ENCODE measurements around the gene ALPK3.

ALPK3 gene

GRCh38 chr15:84811151-84811550 lies 6.0 kb upstream of the ALPK3 start:
- H3K27ac ChIP-seq: no peak overlapping the region
- TF ChIP-seq ZFX (IDR thresholded peaks at IDR 0.05): no peak
- no peak for TF ChIP-seq CTCF (conservative IDR thresholded peaks at IDR 0.05)

GRCh38 chr15:84811828-84812227 lies 5.3 kb upstream of the ALPK3 start:
- TF ChIP-seq CTCF (conservative IDR thresholded peaks at IDR 0.05) (no peak), ZFX (IDR thresholded peaks at IDR 0.05) (no peak)
- no peak overlapping the region for H3K27ac ChIP-seq

GRCh38 chr15:84812842-84813241 lies 4.3 kb upstream of the ALPK3 start:
- H3K27ac ChIP-seq: no peak overlapping the region
- no peak for TF ChIP-seq CTCF (conservative IDR thresholded peaks at IDR 0.05)
- no peak for TF ChIP-seq ZFX (IDR thresholded peaks at IDR 0.05)

- H3K27ac ChIP-seq: no peak overlapping the region
- TF ChIP-seq ZFX (IDR thresholded peaks at IDR 0.05) (no peak), CTCF (conservative IDR thresholded peaks at IDR 0.05) (no peak)
These were observed 3.7 kb upstream of the ALPK3 start for GRCh38 chr15:84813435-84813834.

- no peak overlapping the region for H3K27ac ChIP-seq
These were observed 3.2 kb upstream of the ALPK3 start for GRCh38 chr15:84813931-84814330.

GRCh38 chr15:84814916-84815315 lies 2.2 kb upstream of the ALPK3 start:
- no peak overlapping the region for H3K27ac ChIP-seq
- TF ChIP-seq ZFX (IDR thresholded peaks at IDR 0.05) (no peak), CTCF (conservative IDR thresholded peaks at IDR 0.05) (no peak)

More at GRCh38 chr15:84813931-84814330, 3.2 kb upstream of the ALPK3 start:
- TF ChIP-seq ZFX (IDR thresholded peaks at IDR 0.05) (no peak), CTCF (conservative IDR thresholded peaks at IDR 0.05) (no peak)

- TF ChIP-seq CTCF (conservative IDR thresholded peaks at IDR 0.05) (no peak), ZFX (IDR thresholded peaks at IDR 0.05) (no peak)
- peak overlapping the region; percentile 90 for H3K27ac ChIP-seq
These were observed 418 bp downstream of the ALPK3 start for GRCh38 chr15:84817466-84818081.

Measured in C4-2B (cell line).